Kidney glomerular epithelial cell (primary cell): ENCODE results near the gene SH3PXD2A.
"Not testable (repeated sequence)": the region's sequence is repeated elsewhere in the genome, so short reads cannot be mapped to it uniquely, and the experiment has no call there.

Source experiments
- DNase-seq: peaks from one replicate; lab custom pipeline; 2025; lab: John Stamatoyannopoulos, UW

Gene SH3PXD2A

GRCh38 chr10:103747193-103747865, 108.0 kb downstream of the SH3PXD2A start:
- no peak for DNase-seq

GRCh38 chr10:103746598-103746997, 108.8 kb downstream of the SH3PXD2A start:
- no peak for DNase-seq

GRCh38 chr10:103745341-103746247, 109.8 kb downstream of the SH3PXD2A start:
- DNase-seq, result no peak

GRCh38 chr10:103742824-103743223, 112.6 kb downstream of the SH3PXD2A start:
- DNase-seq, result no peak

- DNase-seq, result no peak
Observed at GRCh38 chr10:103740611-103741010, 114.8 kb downstream of the SH3PXD2A start.

- peak; percentile 91 for DNase-seq
Observed at GRCh38 chr10:103739039-103739764, 116.2 kb downstream of the SH3PXD2A start.

GRCh38 chr10:103737735-103738367, 117.5 kb downstream of the SH3PXD2A start:
- no peak for DNase-seq

- no peak for DNase-seq
Observed at GRCh38 chr10:103736763-103737162, 118.6 kb downstream of the SH3PXD2A start.

GRCh38 chr10:103736044-103736443, 119.3 kb downstream of the SH3PXD2A start:
- no peak for DNase-seq

GRCh38 chr10:103734731-103735130, 120.6 kb downstream of the SH3PXD2A start:
- no peak for DNase-seq

GRCh38 chr10:103733045-103733419, 122.3 kb downstream of the SH3PXD2A start:
- no peak for DNase-seq

GRCh38 chr10:103732339-103733044, 122.9 kb downstream of the SH3PXD2A start:
- no peak for DNase-seq

GRCh38 chr10:103731609-103732270, 123.6 kb downstream of the SH3PXD2A start:
- DNase-seq, result no peak

GRCh38 chr10:103731026-103731425, 124.3 kb downstream of the SH3PXD2A start:
- not testable (repeated sequence) for DNase-seq

GRCh38 chr10:103729851-103730250, 125.5 kb downstream of the SH3PXD2A start:
- DNase-seq, result no peak

- no peak for DNase-seq
Observed at GRCh38 chr10:103727991-103728689, 127.2 kb downstream of the SH3PXD2A start.

GRCh38 chr10:103727546-103727963, 127.8 kb downstream of the SH3PXD2A start:
- DNase-seq, result no peak

GRCh38 chr10:103726637-103727036, 128.7 kb downstream of the SH3PXD2A start:
- no peak for DNase-seq

- no peak for DNase-seq
Observed at GRCh38 chr10:103725242-103725641, 130.1 kb downstream of the SH3PXD2A start.

GRCh38 chr10:103724771-103725170, 130.6 kb downstream of the SH3PXD2A start:
- DNase-seq, result peak; percentile 88
